PC-9 (cell line): ENCODE measurements around the gene ZBTB18.

Experiments
- CTCF ChIP-seq: fragments of 200-600 bp; sonication (generic); conservative IDR thresholded peaks from 2 replicates; pipeline ENCODE4 v1.6.1; 2017; ENCODE audit warnings: mixed run types, antibody characterized with exemption, mild to moderate bottlenecking, moderate library complexity
- EZH2 ChIP-seq: fragments of 200-600 bp; sonication (generic); IDR thresholded peaks from 2 replicates; pipeline ENCODE4 v1.8.0; 2017; ENCODE audit warnings: antibody characterized with exemption, low read depth

GRCh38 chr1:244037252-244037651 lies 13.8 kb upstream of the ZBTB18 start:
- no peak for TF ChIP-seq EZH2
- TF ChIP-seq CTCF, result no peak
